Measurements from ENCODE around the gene CALCB.

Gene CALCB

GRCh38 chr11:15112131-15112541, 38.7 kb downstream of the CALCB start:
- H3K27ac ChIP-seq = no peak overlapping the region
- TF ChIP-seq CTCF (IDR thresholded peaks at IDR 0.05) (no peak), ZFX (IDR thresholded peaks at IDR 0.05; ENCODE audit: borderline replicate concordance) (no peak)

DNA sequence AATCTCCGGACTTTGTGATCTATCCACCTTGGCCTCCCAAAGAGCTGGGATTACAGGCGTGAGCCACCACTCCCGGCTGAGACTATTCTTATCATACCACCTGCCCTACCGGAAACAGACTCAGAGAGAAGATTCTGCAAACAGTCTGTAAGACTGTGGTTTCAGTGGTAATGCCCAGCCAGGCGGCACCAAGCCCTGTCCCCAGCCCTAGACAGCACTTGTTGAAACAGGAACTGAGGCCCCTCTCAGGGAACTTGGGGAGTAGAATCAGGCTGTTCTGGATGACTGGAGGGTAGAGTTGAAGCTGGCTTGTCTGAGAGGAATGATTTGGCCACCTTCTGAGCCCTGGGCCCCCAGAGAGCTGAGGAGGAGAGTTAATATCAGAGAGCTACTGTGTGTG, 40.0 kb downstream of the CALCB start:
- H3K27ac ChIP-seq = no peak overlapping the region
- no peak for TF ChIP-seq CTCF (IDR thresholded peaks at IDR 0.05)
- no peak for TF ChIP-seq ZFX (IDR thresholded peaks at IDR 0.05; ENCODE audit: borderline replicate concordance)

DNA sequence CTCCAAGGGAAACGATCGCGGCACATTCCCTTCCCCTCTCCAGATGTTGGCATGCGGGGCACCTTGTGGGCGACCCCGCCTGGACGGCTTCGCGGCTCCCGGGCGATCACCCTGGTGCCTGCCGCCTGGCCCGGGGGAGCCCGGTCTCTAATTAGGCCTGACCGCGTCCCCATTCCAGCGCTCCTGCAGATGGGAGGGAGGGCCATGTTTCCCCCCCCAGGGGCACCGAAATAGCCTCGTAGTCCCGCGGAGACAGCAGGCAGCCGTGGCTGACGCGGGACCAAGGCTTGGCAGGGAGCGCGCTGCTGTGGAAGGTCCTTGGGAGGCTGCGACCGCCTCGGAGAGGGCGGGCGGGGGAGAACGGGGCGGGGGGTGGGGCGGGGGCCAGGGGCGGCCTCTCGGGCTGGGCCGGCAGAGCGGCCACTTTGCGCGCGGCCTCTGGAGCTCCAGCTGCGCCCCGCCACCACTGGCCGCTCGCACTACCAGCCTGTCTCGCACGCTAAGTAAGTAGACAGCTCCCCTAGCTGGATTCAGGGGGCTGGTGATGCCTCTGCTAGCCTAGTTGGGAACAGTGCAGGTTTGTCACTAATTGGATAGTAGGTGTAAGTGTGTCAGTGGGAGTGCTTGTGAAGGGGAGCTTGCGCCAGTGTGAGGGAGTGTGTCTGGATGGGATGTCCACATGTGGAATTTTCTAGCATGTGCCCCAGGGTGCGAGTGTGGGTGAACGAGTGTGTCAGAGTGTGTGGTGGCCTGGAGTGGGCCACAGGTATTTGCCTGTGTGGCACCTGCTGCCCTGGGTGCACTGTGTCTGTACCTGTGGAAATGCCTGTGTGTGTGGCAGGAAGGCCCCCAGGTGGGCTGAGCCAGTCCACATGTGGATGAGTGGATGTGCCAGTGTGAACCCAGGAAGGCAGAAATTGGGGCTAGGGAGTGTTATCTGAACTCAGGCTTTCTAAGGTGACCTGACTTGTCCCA, 41.4 kb downstream of the CALCB start, which contains the start of gene INSC:
Gene INSC (plus strand): TSS at position 423 of the 975 bp plus-strand sequence. CDS start 34,252 bp downstream, outside the sequence.
- TF ChIP-seq ZFX (IDR thresholded peaks at IDR 0.05; ENCODE audit: borderline replicate concordance) (no peak), CTCF (IDR thresholded peaks at IDR 0.05) (no peak)
- no peak within 1 kb of the TSS for H3K27ac ChIP-seq

DNA sequence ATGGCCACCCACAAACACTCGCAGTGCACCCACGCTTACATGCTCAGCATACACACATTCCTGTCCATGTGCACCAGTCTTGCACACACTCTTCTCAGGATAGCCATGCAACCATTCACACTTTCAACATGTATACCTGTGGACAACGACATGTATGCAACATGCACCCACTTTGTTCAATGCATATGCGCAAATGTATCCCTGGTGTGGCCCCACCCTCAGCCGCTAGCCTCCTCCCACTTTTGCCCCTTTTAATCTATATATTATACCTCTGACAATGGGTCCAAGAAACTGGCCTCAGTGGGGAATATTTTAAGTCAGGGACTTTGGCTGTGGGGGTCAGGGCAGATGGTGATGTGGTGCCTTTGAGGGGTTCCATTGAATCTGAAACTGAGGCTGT, 42.3 kb downstream of the CALCB start:
- TF ChIP-seq ZFX (IDR thresholded peaks at IDR 0.05; ENCODE audit: borderline replicate concordance) (no peak), CTCF (IDR thresholded peaks at IDR 0.05) (no peak)
- H3K27ac ChIP-seq = no peak overlapping the region

DNA sequence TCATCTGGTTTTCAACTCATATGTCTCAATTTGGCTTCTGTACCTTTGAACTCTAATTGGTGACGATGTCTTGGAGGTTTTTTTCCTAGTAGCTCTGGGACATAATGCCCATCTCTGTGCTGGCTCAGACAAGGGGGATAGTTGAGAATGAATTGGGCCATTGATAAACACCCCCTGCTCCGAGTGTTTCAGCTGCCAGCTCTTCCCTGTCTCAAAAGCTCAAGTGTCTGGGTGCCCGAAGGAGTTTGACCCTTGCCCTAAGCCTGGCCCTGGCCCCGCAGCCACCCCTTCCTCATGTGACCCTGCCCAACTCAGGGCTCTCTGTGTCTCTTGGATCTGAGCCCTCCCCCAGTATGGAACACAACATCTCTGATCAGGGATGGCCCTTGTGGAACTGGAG, 44.4 kb downstream of the CALCB start:
- no peak overlapping the region for H3K27ac ChIP-seq
- TF ChIP-seq CTCF (IDR thresholded peaks at IDR 0.05) (no peak), ZFX (IDR thresholded peaks at IDR 0.05; ENCODE audit: borderline replicate concordance) (no peak)

DNA sequence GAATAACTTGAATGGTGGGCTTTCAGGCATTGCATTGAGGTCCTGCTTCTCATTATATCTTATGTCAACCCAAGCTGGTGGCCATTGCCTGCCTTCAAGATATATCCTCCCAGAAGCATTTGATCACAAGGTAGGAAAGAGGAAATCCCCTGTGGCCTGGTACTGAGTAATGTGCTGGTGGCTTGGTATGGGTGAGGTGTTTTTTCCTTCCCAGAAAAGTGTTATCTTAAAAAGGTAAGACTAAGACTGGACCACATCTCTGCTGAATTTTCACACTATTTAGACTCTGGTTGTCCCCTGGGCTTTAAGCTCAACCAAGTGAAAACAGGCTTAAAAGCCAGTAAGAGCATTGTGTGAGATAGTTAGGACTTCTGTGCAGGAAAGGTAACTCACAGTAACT, 45.0 kb downstream of the CALCB start:
- TF ChIP-seq CTCF (IDR thresholded peaks at IDR 0.05) (no peak), ZFX (IDR thresholded peaks at IDR 0.05; ENCODE audit: borderline replicate concordance) (no peak)

DNA sequence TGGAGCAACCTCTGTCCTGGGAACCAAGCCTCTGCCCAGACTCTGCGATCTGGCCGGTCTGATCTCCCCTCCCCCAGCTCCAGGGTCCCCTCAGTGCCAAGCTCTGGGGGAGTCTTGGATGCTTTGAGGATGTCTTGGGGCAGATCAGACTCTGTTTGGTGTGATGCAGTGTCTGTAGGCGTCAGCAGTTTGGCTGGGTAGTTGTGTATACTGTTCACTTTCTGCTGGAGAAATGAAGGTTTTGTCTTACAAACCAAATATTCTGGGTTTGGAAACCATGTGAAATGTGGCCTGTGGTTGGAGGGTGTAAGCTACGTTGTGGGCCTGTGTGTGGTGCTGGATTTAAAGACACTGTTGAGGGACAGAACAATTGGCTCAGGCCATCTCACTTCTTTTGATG, 46.0 kb downstream of the CALCB start:
- H3K27ac ChIP-seq = no peak overlapping the region
- TF ChIP-seq ZFX (IDR thresholded peaks at IDR 0.05; ENCODE audit: borderline replicate concordance) (no peak), CTCF (IDR thresholded peaks at IDR 0.05) (no peak)

More for the DNA sequence above, 45.0 kb downstream of the CALCB start:
- H3K27ac ChIP-seq = no peak overlapping the region
